AG04449 (cell line): Measurements from ENCODE around the gene ZNF43.

Experiments
- CTCF ChIA-PET: fragments of 350-600 bp; formaldehyde crosslinking; extraction: SDS; loops from one replicate; lab custom pipeline; 2021; ENCODE audit warnings: antibody characterized with exemption; lab: Yijun Ruan, JAX
- POLR2A ChIA-PET: fragments of 400-600, 350-600 bp; formaldehyde crosslinking; extraction: SDS; loops from one replicate; lab custom pipeline; 2020; ENCODE audit warnings: antibody characterized with exemption, inconsistent platforms; lab: Yijun Ruan, JAX
- DNase-seq: peaks from one replicate; pipeline ENCODE4 v3.0.0-alpha.2; 2010; ENCODE audit warnings: low read depth, low spot score
- H3K4me3 ChIP-seq: 2 replicates; pipeline ENCODE4 v1.5.1; 2011; ENCODE audit warnings: low read depth, mild to moderate bottlenecking, control low read depth, low read length
- TF ChIP-seq, protein P1 (sequence below): IDR thresholded peaks from one replicate; pipeline ENCODE4 v1.5.1; 2011; ENCODE audit warnings: mild to moderate bottlenecking, moderate library complexity, low read length, control low read depth, inconsistent platforms; ENCODE audit not compliant: insufficient read depth; ENCODE audit errors: missing control alignments

The ZNF43 gene

DNA sequence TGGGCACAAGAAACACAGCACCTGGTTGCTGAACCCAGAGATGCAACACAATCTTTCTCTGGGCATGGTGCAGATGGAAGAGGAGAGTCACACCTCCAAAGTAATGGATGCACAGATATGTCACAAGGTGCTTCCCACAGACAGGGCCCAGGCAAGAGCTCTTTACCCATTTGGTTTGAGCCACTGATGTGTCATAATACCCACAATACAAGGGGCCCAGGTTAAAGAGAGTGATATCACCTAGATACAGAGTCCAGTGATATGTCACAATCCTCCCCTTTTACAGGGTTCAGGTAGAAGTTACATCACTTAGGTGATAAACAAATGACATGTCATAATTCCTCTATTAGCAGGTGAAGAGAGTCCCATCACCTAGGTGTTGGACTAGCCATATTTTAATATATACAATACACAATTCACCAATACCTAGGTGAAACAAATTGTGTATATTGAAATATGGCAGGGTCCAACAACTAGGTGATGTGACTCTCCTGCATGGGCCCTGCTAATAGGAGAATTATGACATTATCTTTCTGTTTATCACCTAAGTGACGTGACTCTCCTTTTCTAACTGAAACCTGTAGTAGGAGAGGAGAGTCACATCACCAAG, 5.6 kb upstream of the ZNF43 start:
- no peak overlapping the region for H3K4me3 ChIP-seq
- TF ChIP-seq, protein P1, sequence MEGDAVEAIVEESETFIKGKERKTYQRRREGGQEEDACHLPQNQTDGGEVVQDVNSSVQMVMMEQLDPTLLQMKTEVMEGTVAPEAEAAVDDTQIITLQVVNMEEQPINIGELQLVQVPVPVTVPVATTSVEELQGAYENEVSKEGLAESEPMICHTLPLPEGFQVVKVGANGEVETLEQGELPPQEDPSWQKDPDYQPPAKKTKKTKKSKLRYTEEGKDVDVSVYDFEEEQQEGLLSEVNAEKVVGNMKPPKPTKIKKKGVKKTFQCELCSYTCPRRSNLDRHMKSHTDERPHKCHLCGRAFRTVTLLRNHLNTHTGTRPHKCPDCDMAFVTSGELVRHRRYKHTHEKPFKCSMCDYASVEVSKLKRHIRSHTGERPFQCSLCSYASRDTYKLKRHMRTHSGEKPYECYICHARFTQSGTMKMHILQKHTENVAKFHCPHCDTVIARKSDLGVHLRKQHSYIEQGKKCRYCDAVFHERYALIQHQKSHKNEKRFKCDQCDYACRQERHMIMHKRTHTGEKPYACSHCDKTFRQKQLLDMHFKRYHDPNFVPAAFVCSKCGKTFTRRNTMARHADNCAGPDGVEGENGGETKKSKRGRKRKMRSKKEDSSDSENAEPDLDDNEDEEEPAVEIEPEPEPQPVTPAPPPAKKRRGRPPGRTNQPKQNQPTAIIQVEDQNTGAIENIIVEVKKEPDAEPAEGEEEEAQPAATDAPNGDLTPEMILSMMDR = no peak
- no peak for DNase-seq
- ChIA-PET POLR2A (no interaction called here), CTCF (no interaction called here)

- ChIA-PET POLR2A (no interaction called here), CTCF (no interaction called here)
- H3K4me3 ChIP-seq = no peak overlapping the region
- TF ChIP-seq, protein P1 = no peak
- DNase-seq = no peak
Observed at GRCh38 chr19:21841081-21841480, 5.1 kb upstream of the ZNF43 start.

GRCh38 chr19:21839976-21840375, 4.0 kb upstream of the ZNF43 start:
- no peak for DNase-seq
- H3K4me3 ChIP-seq = no peak overlapping the region
- TF ChIP-seq, protein P1 = no peak
- ChIA-PET CTCF (no interaction called here), POLR2A (no interaction called here)

- DNase-seq = no peak
- ChIA-PET CTCF (no interaction called here), POLR2A (no interaction called here)
- TF ChIP-seq, protein P1 = no peak
- no peak overlapping the region for H3K4me3 ChIP-seq
Observed at GRCh38 chr19:21838646-21839045, 2.7 kb upstream of the ZNF43 start.

DNA sequence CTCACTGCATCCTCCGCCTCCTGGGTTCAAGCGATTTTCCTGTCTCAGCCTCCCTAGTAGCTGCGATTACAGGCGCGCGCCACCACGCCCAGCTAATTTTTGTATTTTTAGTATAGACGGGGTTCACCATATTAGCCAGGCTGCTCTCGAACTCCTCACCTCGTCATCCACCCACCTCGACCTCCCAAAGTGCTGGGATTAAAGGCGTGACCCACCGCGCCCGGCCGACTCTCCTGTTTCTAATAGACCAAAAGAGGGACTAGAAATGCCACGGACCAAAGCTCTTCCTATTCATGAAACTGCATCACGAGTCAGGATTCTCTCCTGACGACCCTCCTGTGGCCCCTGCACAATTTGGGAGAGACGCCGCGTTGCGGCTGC, 563 bp downstream of the ZNF43 start:
- CTCF ChIA-PET = interaction anchor here (1.0 kb wide), 1 partner anchor 11 kb away, joined by 3 read pairs; no protein-coding TSS in a partner anchor

GRCh38 chr19:21833733-21834132, 2.2 kb downstream of the ZNF43 start:
- ChIA-PET CTCF (no interaction called here), POLR2A (no interaction called here)
- H3K4me3 ChIP-seq = no peak overlapping the region
- no peak for DNase-seq
- TF ChIP-seq, protein P1 = no peak

More for the DNA sequence above, 563 bp downstream of the ZNF43 start:
- POLR2A ChIA-PET = interaction anchor here (0.6 to 1.5 kb wide), 6 partner anchors 9 to 330 kb away, joined by 3 to 19 read pairs (median 4); partner anchors contain the start of genes ZNF100 and ZNF429
- TF ChIP-seq, protein P1 = no peak
- H3K4me3 ChIP-seq = peak overlapping the region; percentile 81
- no peak for DNase-seq
